ENCODE data around the gene PAXX. TPM values are rescaled to one million over a fixed set of nuclear protein-coding genes. Genes with fewer than 3 reads are reported as not detected.
A peak's percentile ranks its signal among the peaks of the same experiment; 100 is the strongest.

PAXX gene
- total RNA-seq, 2 experiments from 2014 or later, result 67.0 to 67.8 TPM

DNA sequence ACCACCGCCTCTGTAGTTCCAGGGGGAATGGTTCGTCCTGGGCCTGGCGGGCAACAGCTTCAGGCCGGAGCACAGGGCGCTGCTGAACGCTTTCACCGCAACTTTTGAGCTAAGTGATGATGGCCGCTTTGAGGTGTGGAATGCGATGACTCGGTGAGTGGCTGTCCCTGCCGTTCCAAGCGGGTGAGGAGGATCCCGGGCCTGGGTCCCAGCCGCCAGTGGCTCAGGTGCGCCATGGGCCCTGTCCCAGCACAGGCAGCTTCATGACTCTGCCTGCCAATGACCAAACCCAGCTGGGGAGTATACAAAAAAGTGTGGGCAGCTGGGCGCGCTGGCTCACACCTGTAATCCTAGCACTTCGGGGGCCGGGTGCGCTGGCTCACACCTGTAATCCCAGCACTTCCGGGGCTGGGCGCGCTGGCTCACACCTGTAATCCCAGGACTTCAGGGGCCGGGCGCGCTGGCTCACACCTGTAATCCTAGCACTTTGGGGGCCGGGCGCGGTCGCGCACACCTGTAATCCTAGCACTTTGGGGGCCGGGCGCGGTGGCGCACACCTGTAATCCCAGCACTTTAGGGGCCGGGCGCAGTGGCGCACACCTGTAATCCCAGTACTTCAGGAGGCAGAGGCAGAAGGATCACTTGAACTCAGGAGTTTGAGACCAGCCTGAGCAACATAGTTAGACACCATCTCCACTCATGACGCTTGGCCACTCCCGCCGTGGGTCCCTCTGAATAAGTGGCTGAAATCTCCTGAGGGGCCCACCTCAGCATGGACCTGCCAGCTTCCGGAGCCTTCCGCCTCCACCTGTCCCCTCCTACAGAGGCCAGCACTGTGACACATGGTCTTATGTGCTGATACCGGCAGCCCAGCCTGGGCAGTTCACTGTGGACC is 39.1 kb upstream of the PAXX start:
- peaks cover 2% of the 10 kb centered on the region for H3K9me3 Mint-ChIP-seq
- no peak for DNase-seq
- Histone ChIP-seq H3K27me3 (ENCODE audit: control insufficient read depth in 1 of 2, insufficient read depth in 2 of 2, low read length in 2 of 2) (no peaks in the 10 kb centered on the region), H3K4me1 (ENCODE audit: insufficient read depth, low read length) (peaks cover 30% of the 10 kb centered on the region), H3K36me3 (ENCODE audit: insufficient read depth, low read length) (no peaks in the 10 kb centered on the region), H3K4me3 (ENCODE audit: low read length) (no peak overlapping the region), H3K27ac (ENCODE audit: low read depth in 1 of 2, low read length in 2 of 2) (no peak overlapping the region), H3K9me3 (ENCODE audit: control insufficient read depth in 1 of 2, insufficient read depth in 1 of 2, low read length in 2 of 2) (no peaks in the 10 kb centered on the region)
- intact Hi-C loops (cut with DNase I, micrococcal nuclease), result loop anchor here in 1 of 2 experiments (10.0 kb wide), 1 partner anchor 828 kb away; no protein-coding TSS in a partner anchor
- ChIA-PET POLR2A (interaction anchor here (1.1 kb wide), 1 partner anchor 82 kb away, joined by 3 read pairs; no protein-coding TSS in a partner anchor), CTCF (interaction anchor here (1.5 kb wide), 1 partner anchor 111 kb away, joined by 3 read pairs; the partner anchor contains the start of gene AJM1)
- no peak overlapping the region for H3K27ac Mint-ChIP-seq
- no peaks in the 10 kb centered on the region for H3K36me3 Mint-ChIP-seq (ENCODE audit: low read depth)
- TF ChIP-seq, protein P1, sequence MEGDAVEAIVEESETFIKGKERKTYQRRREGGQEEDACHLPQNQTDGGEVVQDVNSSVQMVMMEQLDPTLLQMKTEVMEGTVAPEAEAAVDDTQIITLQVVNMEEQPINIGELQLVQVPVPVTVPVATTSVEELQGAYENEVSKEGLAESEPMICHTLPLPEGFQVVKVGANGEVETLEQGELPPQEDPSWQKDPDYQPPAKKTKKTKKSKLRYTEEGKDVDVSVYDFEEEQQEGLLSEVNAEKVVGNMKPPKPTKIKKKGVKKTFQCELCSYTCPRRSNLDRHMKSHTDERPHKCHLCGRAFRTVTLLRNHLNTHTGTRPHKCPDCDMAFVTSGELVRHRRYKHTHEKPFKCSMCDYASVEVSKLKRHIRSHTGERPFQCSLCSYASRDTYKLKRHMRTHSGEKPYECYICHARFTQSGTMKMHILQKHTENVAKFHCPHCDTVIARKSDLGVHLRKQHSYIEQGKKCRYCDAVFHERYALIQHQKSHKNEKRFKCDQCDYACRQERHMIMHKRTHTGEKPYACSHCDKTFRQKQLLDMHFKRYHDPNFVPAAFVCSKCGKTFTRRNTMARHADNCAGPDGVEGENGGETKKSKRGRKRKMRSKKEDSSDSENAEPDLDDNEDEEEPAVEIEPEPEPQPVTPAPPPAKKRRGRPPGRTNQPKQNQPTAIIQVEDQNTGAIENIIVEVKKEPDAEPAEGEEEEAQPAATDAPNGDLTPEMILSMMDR (IDR thresholded peaks at IDR 0.05), result no peak
- no peak for ATAC-seq (ENCODE audit: poor library complexity)
- no peaks in the 10 kb centered on the region for H3K27me3 Mint-ChIP-seq
- peaks cover 5% of the 10 kb centered on the region for H3K4me1 Mint-ChIP-seq (ENCODE audit: low read depth)
- H3K4me3 Mint-ChIP-seq, result no peak overlapping the region

DNA sequence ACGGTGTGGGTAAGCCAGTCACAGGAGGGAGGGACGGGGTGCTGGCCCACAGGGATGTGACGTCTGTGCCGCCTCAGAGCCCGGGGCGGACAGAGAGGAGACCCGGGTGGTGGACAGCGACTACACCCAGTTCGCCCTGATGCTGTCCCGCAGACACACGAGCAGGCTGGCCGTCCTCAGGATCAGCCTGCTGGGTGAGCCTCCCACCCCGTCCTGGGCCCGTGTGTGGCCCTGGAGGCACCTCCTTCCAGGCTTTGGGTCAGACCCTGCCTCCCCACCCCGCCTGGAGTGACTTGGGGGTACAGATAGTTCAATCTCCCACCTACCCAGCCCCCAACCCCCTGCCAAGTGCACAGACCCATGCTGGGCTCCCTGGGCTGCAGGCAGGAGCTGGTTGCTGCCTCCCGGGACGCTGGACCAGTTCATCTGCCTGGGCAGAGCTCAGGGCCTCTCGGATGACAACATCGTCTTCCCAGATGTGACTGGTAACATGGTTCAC is 38.4 kb upstream of the PAXX start:
- POLR2A ChIA-PET, result no interaction called here
- H3K9me3 Mint-ChIP-seq, result peaks cover 2% of the 10 kb centered on the region
- H3K36me3 Mint-ChIP-seq (ENCODE audit: low read depth), result no peaks in the 10 kb centered on the region
- H3K27ac ChIP-seq (ENCODE audit: low read depth in 1 of 2, low read length in 2 of 2), result no peak overlapping the region
- no peak for ATAC-seq (ENCODE audit: poor library complexity)
- H3K9me3 ChIP-seq (ENCODE audit: control insufficient read depth in 1 of 2, insufficient read depth in 1 of 2, low read length in 2 of 2), result peaks cover 0 to 3% of the 10 kb centered on the region in 2 experiments
- intact Hi-C loops (cut with DNase I, micrococcal nuclease), result loop anchor here in 1 of 2 experiments (10.0 kb wide), 1 partner anchor 829 kb away; no protein-coding TSS in a partner anchor
- TF ChIP-seq, protein P1 (IDR thresholded peaks at IDR 0.05), result no peak
- H3K27me3 Mint-ChIP-seq, result no peaks in the 10 kb centered on the region
- H3K36me3 ChIP-seq (ENCODE audit: insufficient read depth, low read length), result no peaks in the 10 kb centered on the region
- DNase-seq, result peak in 1 of 14 experiments; percentile 5
- no peak overlapping the region for H3K4me3 ChIP-seq (ENCODE audit: low read length)
- H3K4me1 Mint-ChIP-seq (ENCODE audit: low read depth), result peaks cover 5% of the 10 kb centered on the region
- peaks cover 35% of the 10 kb centered on the region for H3K4me1 ChIP-seq (ENCODE audit: insufficient read depth, low read length)
- CTCF ChIA-PET, result interaction anchor here (1.5 kb wide), 1 partner anchor 112 kb away, joined by 3 read pairs; the partner anchor contains the start of gene AJM1
- H3K27me3 ChIP-seq (ENCODE audit: control insufficient read depth in 1 of 2, insufficient read depth in 2 of 2, low read length in 2 of 2), result no peaks in the 10 kb centered on the region
- no peak overlapping the region for H3K4me3 Mint-ChIP-seq
- H3K27ac Mint-ChIP-seq, result no peak overlapping the region

DNA sequence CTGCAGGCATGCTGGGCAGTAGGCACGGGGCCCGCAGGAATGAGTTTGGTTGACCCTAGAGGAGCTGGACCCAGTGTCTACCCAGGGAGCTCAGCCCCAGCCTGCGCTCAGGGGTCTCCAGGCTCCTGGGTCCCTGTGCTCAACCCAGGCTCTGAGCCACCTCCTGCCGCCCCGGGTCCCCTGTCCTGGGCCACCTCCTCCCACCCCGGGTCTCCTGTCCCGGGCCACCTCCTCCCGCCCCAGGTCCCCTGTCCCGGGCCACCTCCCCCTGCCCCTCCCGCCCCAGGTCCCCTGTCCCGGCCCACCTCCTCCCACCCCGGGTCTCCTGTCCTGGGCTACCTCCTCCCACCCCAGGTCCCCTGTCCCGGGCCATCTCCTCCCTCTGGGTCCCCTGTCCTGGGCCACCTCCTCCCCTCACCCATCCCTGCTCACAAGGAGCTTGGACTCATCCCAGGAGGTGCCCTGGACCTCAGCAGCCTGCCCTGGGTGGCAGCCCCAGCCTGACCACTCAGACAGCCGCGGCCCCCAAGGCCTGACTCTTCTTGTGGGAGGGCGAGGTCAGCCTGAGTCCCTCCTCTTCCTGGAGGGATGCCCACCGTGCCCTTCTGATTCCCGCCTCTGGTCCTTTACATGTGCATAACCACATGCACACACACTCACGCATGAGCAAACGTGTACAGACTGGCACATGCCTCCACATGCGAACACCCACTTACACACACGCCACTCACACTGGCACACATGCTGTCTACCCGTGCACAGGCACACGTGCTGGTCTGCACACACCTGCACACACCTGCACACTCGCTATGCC is 37.7 kb upstream of the PAXX start:
- H3K36me3 ChIP-seq (ENCODE audit: insufficient read depth, low read length), result no peaks in the 10 kb centered on the region
- peaks cover 0 to 3% of the 10 kb centered on the region in 2 experiments for H3K9me3 ChIP-seq (ENCODE audit: control insufficient read depth in 1 of 2, insufficient read depth in 1 of 2, low read length in 2 of 2)
- Mint-ChIP-seq H3K27me3 (no peaks in the 10 kb centered on the region), H3K4me3 (peak overlapping the region; percentile 39), H3K9me3 (peaks cover 2% of the 10 kb centered on the region), H3K36me3 (ENCODE audit: low read depth) (no peaks in the 10 kb centered on the region), H3K27ac (no peak overlapping the region), H3K4me1 (ENCODE audit: low read depth) (peaks cover 5% of the 10 kb centered on the region)
- ChIA-PET POLR2A (no interaction called here), CTCF (no interaction called here)
- TF ChIP-seq, protein P1 (IDR thresholded peaks at IDR 0.05), result no peak
- H3K27me3 ChIP-seq (ENCODE audit: control insufficient read depth in 1 of 2, insufficient read depth in 2 of 2, low read length in 2 of 2), result no peaks in the 10 kb centered on the region
- intact Hi-C loops (cut with DNase I, micrococcal nuclease), result loop anchor here in 1 of 2 experiments (10.0 kb wide), 1 partner anchor 830 kb away; no protein-coding TSS in a partner anchor
- DNase-seq (no peak), ATAC-seq (ENCODE audit: poor library complexity) (no peak)
- no peak overlapping the region for H3K4me3 ChIP-seq (ENCODE audit: low read length)
- peaks cover 35% of the 10 kb centered on the region for H3K4me1 ChIP-seq (ENCODE audit: insufficient read depth, low read length)
- H3K27ac ChIP-seq (ENCODE audit: low read depth in 1 of 2, low read length in 2 of 2), result no peak overlapping the region
